NOMO-1 (cell line): ENCODE measurements around the gene OR2S2.
A peak's percentile ranks its signal among the peaks of the same experiment; 100 is the strongest.
"Not testable (repeated sequence)": the region's sequence is repeated elsewhere in the genome, so short reads cannot be mapped to it uniquely, and the experiment has no call there.

Experiments used
- DNase-seq, 2 experiments: peaks; one replicate each; lab custom pipeline; 2025; ENCODE audit not compliant: unreplicated experiment in 2 of 2; lab: John Stamatoyannopoulos, UW

The OR2S2 gene

DNA sequence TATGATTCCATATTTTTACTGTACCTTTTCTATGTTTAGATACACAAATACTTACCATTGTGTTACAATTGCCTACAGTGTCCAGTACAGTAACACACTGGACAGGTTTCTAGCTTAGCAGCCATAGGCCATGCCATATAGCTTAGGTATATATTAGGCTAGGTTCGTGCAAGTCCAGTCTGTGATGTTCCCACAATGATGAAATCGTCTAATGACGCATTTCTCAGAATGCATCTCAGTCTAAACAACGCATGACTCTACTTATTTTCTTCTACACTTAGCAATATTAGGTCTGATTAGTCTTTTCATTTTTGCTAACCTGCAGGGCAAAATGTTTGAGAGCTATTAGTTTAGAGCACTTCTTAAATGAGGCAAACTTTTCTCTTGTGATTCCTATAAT lies 22.7 kb downstream of the OR2S2 start:
- no peak for DNase-seq

- not testable (repeated sequence) for DNase-seq
Measured at GRCh38 chr9:35934069-35934468, 23.9 kb downstream of the OR2S2 start.

GRCh38 chr9:35933550-35934067 lies 24.3 kb downstream of the OR2S2 start:
- DNase-seq, result no peak

DNA sequence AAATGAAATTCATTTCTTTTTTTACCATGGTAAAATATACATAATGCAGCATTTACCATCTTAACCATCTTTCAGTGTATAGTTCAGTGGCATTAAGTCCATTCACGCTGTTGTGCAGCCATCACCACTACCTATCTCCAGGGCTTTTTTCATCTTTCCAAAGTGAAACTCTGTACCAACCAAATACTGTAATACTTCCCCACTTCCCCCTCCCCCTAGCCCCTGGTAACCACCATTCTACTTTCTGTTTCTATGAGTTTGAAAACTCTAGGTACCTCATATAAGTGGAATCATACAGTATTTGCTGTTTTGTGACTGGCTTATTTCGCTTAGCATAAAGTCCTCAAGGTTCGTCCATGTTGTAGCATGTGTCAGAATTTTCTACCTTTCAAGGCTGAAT lies 25.2 kb downstream of the OR2S2 start:
- peak; percentile 57 to 84 for DNase-seq

- DNase-seq, result no peak
Measured at GRCh38 chr9:35930989-35931388, 27.0 kb downstream of the OR2S2 start.

GRCh38 chr9:35930521-35930920 lies 27.4 kb downstream of the OR2S2 start:
- DNase-seq, result no peak

- no peak for DNase-seq
Measured at GRCh38 chr9:35929453-35929718, 28.6 kb downstream of the OR2S2 start.

- no peak for DNase-seq
Measured at GRCh38 chr9:35928591-35929452, 29.1 kb downstream of the OR2S2 start.

GRCh38 chr9:35923927-35924763 lies 33.8 kb downstream of the OR2S2 start:
- no peak for DNase-seq

GRCh38 chr9:35923598-35923926 lies 34.4 kb downstream of the OR2S2 start:
- DNase-seq, result no peak

- peak; percentile 68 to 92 for DNase-seq
Measured at GRCh38 chr9:35920051-35920620, 37.8 kb downstream of the OR2S2 start.

- DNase-seq, result peak in 1 of 2 experiments; percentile 41
Measured at GRCh38 chr9:35919212-35920008, 38.5 kb downstream of the OR2S2 start.

DNA sequence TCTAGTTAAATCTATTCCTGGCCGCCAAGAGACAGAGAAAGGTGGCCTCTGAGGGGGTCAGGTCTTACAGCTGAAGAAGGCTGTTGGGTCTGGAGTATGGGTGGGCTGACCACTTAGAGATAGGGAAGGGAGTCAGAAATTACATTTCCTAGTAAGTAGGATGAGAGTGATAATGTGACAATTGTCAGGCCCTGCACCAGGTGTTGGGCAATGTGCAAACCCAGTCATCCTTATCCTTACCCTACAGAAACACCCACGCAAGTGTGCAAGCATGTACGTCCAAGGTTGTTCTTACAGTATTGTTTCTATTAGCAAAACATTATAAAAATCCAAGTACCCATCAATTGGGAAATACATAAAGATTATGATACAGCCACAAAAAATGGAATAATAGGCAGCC lies 39.2 kb downstream of the OR2S2 start:
- DNase-seq, result no peak

DNA sequence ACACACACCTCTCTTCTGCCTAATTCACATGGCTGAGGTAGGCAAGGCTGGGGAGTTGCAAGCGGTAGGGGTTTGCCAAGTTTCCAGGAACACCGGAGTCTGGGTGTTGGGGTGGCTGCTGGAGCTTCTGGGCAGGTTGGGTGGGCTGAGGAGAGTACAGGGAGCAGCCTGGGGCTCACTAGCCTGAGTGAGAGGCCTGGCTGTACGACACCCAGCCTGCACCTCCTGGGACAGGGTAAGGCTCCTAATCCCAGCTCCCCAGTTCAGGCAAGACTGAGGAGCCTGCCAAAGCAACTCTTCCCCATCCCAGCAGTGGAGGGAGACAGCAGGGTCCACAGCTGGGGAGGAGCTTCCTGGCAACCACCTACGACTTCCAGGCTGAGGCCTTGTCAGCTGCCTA lies 40.7 kb downstream of the OR2S2 start:
- DNase-seq, result no peak

GRCh38 chr9:35915681-35916294 lies 42.2 kb downstream of the OR2S2 start:
- no peak for DNase-seq

GRCh38 chr9:35914301-35914807 lies 43.6 kb downstream of the OR2S2 start:
- no peak for DNase-seq

- DNase-seq, result not testable (repeated sequence)
Measured at GRCh38 chr9:35913429-35913828, 44.5 kb downstream of the OR2S2 start.

DNA sequence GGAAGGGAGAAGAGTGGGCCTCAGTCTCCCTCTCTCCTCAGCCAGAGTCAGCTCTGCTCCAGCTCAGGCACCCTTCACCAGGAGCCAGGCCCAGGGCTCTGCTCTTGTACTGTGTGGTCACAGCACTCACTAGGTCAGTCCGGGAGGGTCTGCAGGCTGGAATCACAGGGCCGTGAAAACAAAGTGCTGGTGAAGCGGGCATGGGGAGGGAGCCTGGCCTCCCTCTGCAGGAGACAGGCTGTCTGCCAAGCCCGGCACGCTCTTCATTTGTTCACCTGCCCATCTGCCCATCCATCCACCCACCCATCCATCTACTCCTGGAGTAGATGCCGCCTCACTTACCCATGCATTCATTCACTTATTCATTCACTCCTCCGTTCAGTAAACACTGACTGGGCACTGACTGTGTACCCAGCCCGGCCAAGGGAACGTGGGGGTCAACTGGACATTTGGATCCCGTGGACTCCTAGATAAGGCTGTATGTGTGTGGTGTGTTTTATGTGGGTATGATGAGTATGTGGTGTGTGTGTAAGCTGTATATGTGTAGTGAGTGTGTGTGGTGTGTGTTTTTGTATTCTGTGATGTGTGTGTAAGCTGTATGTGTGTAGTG lies 45.1 kb downstream of the OR2S2 start:
- DNase-seq, result no peak

DNA sequence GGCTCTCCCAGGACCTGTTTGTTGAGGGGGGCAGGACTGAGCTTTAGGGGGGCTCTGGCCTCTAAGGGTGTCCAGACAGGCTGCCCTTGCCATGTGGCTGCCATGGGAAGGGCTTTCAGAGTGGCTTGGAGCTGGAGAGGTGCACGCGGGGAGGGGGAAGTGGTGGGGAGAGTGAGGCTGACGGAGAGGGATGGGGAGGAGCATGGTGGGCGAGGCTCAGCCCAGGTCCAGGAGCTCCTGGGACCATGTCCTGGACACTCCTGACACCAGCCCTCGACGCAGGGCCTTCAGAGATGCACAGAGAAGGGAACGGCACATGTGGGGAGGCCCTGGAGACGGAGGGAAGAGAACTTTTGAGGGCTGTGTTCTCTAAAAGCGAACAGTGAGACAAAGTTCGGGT lies 46.3 kb downstream of the OR2S2 start:
- no peak for DNase-seq
